Endothelial cell of umbilical vein (primary cell): Measurements from ENCODE around the gene ZNF644. TPM values are rescaled to one million over a fixed set of nuclear protein-coding genes. Genes with fewer than 3 reads are reported as not detected.

Experiments used
- BruUV-seq: library from RNA; stranded (reverse); fragments of 400-500 nt; replicated peaks from 2 replicates; lab custom pipeline; 2021; lab: Mats Ljungman, UMichigan
- CTCF ChIA-PET: fragments of 300-600, 350-600 bp; sonication (Branson Sonifier 250); formaldehyde crosslinking; loops from one replicate; lab custom pipeline; 2021; ENCODE audit warnings: antibody characterized with exemption, inconsistent platforms; lab: Charles Lee
- POLR2A ChIA-PET: fragments of 300-600, 350-600 bp; sonication (Branson Sonifier 250); formaldehyde crosslinking; loops from one replicate; lab custom pipeline; 2021; ENCODE audit warnings: antibody characterized with exemption, inconsistent platforms; lab: Charles Lee
- DNase-seq: peaks from one replicate; pipeline ENCODE4 v3.0.0-alpha.2; 2011; ENCODE audit warnings: low read depth, low spot score
- FAIRE-seq: peaks from 2 replicates; lab custom pipeline; 2011; peaks lifted over from hg19 to GRCh38; lab: Jason Lieb, UNC
- H2AFZ ChIP-seq: 2 replicates; pipeline ENCODE4 v1.6.0; 2012; ENCODE audit warnings: low read depth, low read length, control low read depth, inconsistent platforms
- H3K27ac ChIP-seq: 2 replicates; pipeline ENCODE4 v1.5.1; 2011; ENCODE audit warnings: low read depth, mild to moderate bottlenecking, control low read depth, low read length, moderate library complexity; ENCODE audit not compliant: insufficient read depth
- H3K27me3 ChIP-seq, 2 experiments: 2 replicates each; pipeline versions ENCODE4 v1.6.0 to v1.6.1; 2011; ENCODE audit warnings: low read length in 2 of 2, mixed read lengths in 1 of 2; ENCODE audit not compliant: control insufficient read depth in 2 of 2, insufficient read depth in 2 of 2
- H3K36me3 ChIP-seq, 2 experiments: 2 replicates in 1 of 2; 3 replicates in 1 of 2; pipeline ENCODE4 v1.5.1; 2011; ENCODE audit warnings: low read length in 2 of 2, mild to moderate bottlenecking in 1 of 2, moderate library complexity in 1 of 2; ENCODE audit not compliant: control insufficient read depth in 2 of 2, insufficient read depth in 2 of 2; ENCODE audit errors: extremely low read depth in 1 of 2
- H3K4me1 ChIP-seq: 3 replicates; pipeline ENCODE4 v1.5.1; 2011; ENCODE audit warnings: mild to moderate bottlenecking, low read length; ENCODE audit not compliant: control insufficient read depth, insufficient read depth; ENCODE audit errors: extremely low read depth
- H3K4me2 ChIP-seq: 2 replicates; pipeline ENCODE4 v1.6.1; 2011; ENCODE audit warnings: low read length, control low read depth, mixed read lengths; ENCODE audit not compliant: insufficient read depth
- H3K4me3 ChIP-seq, 3 experiments: fragments of 200-600 bp in 1 of 3; sonication (generic), shearing (Covaris generic) in 1 of 3; replicated peaks in 1 of 3; 2 replicates each; pipeline ENCODE4 v1.5.1; 2011 to 2016; ENCODE audit warnings: control low read depth in 3 of 3, low read length in 3 of 3, mild to moderate bottlenecking in 2 of 3, inconsistent platforms in 1 of 3, low read depth in 1 of 3, moderate library complexity in 1 of 3; ENCODE audit not compliant: insufficient read depth in 1 of 3
- H3K79me2 ChIP-seq: 2 replicates; pipeline ENCODE4 v1.6.0; 2012; ENCODE audit warnings: low read length, inconsistent platforms; ENCODE audit not compliant: control insufficient read depth, insufficient read depth
- H3K9ac ChIP-seq: replicated peaks from 2 replicates; pipeline ENCODE3; 2011; ENCODE audit warnings: low read length, control low read depth; ENCODE audit not compliant: insufficient read depth; ENCODE audit errors: extremely low read depth
- H3K9me1 ChIP-seq: replicated peaks from 3 replicates; pipeline ENCODE4 v1.6.0; 2011; ENCODE audit warnings: mild to moderate bottlenecking, low read length; ENCODE audit not compliant: control insufficient read depth, insufficient read depth; ENCODE audit errors: extremely low read depth
- H3K9me3 ChIP-seq: replicated peaks from 2 replicates; pipeline ENCODE4 v1.5.1; 2012; ENCODE audit warnings: low read length, inconsistent platforms; ENCODE audit not compliant: control insufficient read depth, insufficient read depth
- H4K20me1 ChIP-seq: replicated peaks from 2 replicates; pipeline ENCODE3; 2011; ENCODE audit warnings: mild to moderate bottlenecking, low read length; ENCODE audit not compliant: control insufficient read depth, insufficient read depth; ENCODE audit errors: extremely low read depth
- CTCF ChIP-seq, 2 donors: IDR thresholded peaks; 1 replicate in 1 of 2; 2 replicates in 1 of 2; pipeline ENCODE4 v1.5.1; 2011; ENCODE audit warnings: low read length in 2 of 2, mild to moderate bottlenecking in 2 of 2, moderate library complexity in 2 of 2, control low read depth in 1 of 2, inconsistent platforms in 1 of 2, low read depth in 1 of 2; ENCODE audit not compliant: insufficient read depth in 1 of 2; ENCODE audit errors: extremely low read depth in 1 of 2
- EZH2 ChIP-seq: IDR thresholded peaks from 2 replicates; pipeline ENCODE4 v1.6.1; 2012; ENCODE audit warnings: borderline replicate concordance, low read depth, mild to moderate bottlenecking, moderate library complexity, low read length, inconsistent platforms; ENCODE audit not compliant: severe bottlenecking
- FOS ChIP-seq: IDR thresholded peaks from 2 replicates; pipeline ENCODE4 v1.6.1; 2011; ENCODE audit warnings: mild to moderate bottlenecking, low read length, moderate library complexity, borderline replicate concordance; ENCODE audit not compliant: insufficient read depth
- GATA2 ChIP-seq: IDR thresholded peaks from 2 replicates; pipeline ENCODE4 v1.7.0; 2011; ENCODE audit warnings: low read depth, mild to moderate bottlenecking, moderate library complexity, mixed read lengths, low read length; ENCODE audit not compliant: insufficient read length, insufficient read depth
- JUN ChIP-seq: IDR thresholded peaks from 2 replicates; pipeline ENCODE4 v1.6.1; 2011; ENCODE audit warnings: borderline replicate concordance, low read depth; ENCODE audit not compliant: insufficient read length, insufficient read depth
- MAX ChIP-seq: IDR thresholded peaks from 2 replicates; pipeline ENCODE4 v1.6.1; 2011; ENCODE audit not compliant: insufficient read depth, insufficient read length
- MYC ChIP-seq: IDR thresholded peaks from one replicate; pipeline ENCODE4 v1.6.1; 2011; ENCODE audit warnings: mild to moderate bottlenecking, low read depth, low read length
- POLR2A ChIP-seq: IDR thresholded peaks from 2 replicates; pipeline ENCODE4 v1.6.1; 2012; ENCODE audit warnings: low read depth, mild to moderate bottlenecking, control low read depth, low read length
- POLR2AphosphoS5 ChIP-seq: IDR thresholded peaks from 2 replicates; pipeline ENCODE4 v1.6.1; 2012; ENCODE audit warnings: low read depth, mild to moderate bottlenecking, control low read depth, low read length, moderate library complexity; ENCODE audit not compliant: insufficient read depth
- dilution Hi-C: fragments of 300-500 bp; cut with MboI; formaldehyde crosslinking; loops from one replicate; pipeline ENCODE4 v1.15.0; 2019; ENCODE audit warnings: low sequenced_read_pairs; ENCODE audit not compliant: extremely low pct_ligation_motif_present
- intact Hi-C: fragments of 100-400 bp; cut with micrococcal nuclease; formaldehyde crosslinking; loops from one replicate; pipeline ENCODE4 v1.10.0; 2022
- polyA plus RNA-seq, 4 experiments: library from polyadenylated mRNA; depleted of rRNA in 3 of 4; stranded (reverse) in 3 of 4; unstranded in 1 of 4; fragments of >200 nt; gene quantifications; 2 replicates each; pipeline versions ENCODE4 v1.2.1 to v1.2.3, GENCODE V29; 2011 to 2012; ENCODE audit warnings: missing spikeins in 1 of 4
- total RNA-seq: library from RNA; stranded (reverse); gene quantifications from 2 replicates; pipeline ENCODE4 v1.2.3, GENCODE V29; 2021

ZNF644 gene
- total and polyA plus RNA-seq, 2 donors (not counting 3 experiments of a cell fraction or from before 2014, with no cell fraction given): 7.2 to 47.0 TPM

- no peaks in the 10 kb centered on the region for H3K9me1 ChIP-seq
- dilution Hi-C loops: no loop called here
- H3K79me2 ChIP-seq: peaks cover 45% of the 10 kb centered on the region
- TF ChIP-seq FOS (no peak), MAX (no peak), JUN (no peak), EZH2 (no peak), POLR2A (no peak), CTCF (IDR thresholded peaks at IDR 0.05; ENCODE audit: extremely low read depth in 1 of 2, insufficient read depth in 1 of 2, low read depth in 1 of 2, low read length in 2 of 2) (no peak), GATA2 (no peak), POLR2AphosphoS5 (no peak), MYC (no peak)
- ChIA-PET CTCF (interaction anchor here (1.0 to 2.9 kb wide), 7 partner anchors 32 to 848 kb away, joined by 3 to 74 read pairs (median 5); no protein-coding TSS in a partner anchor), POLR2A (no interaction called here)
- H3K27me3 ChIP-seq: no peaks in the 10 kb centered on the region
- H3K9ac ChIP-seq: no peak overlapping the region
- no peak overlapping the region for H3K27ac ChIP-seq
- FAIRE-seq: no peak
- no peaks in the 10 kb centered on the region for H3K9me3 ChIP-seq
- H3K4me2 ChIP-seq: no peak overlapping the region
- intact Hi-C loops: loop anchor here (5.0 to 10.0 kb wide), 3 partner anchors 202 to 851 kb away; no protein-coding TSS in a partner anchor
- peaks cover 3% of the 10 kb centered on the region for H3K4me1 ChIP-seq
- H3K4me3 ChIP-seq: no peak overlapping the region
- DNase-seq: no peak
- no TSS peak for BruUV-seq
- no peaks in the 10 kb centered on the region for H3K36me3 ChIP-seq
- no peak overlapping the region for H2AFZ ChIP-seq
- peaks cover under 1% of the 10 kb centered on the region for H4K20me1 ChIP-seq
Observed at GRCh38 chr1:90963236-90963635, 58.6 kb downstream of the ZNF644 start.
